HG02623 (cell line): Measurements from ENCODE around the gene RCOR1.

Source experiments
- ATAC-seq: cut with Tn5 transposase; IDR thresholded peaks from one replicate; pipeline ENCODE4 v1.9.1; 2021; ENCODE audit warnings: moderate library complexity; ENCODE audit not compliant: unreplicated experiment

Gene RCOR1

GRCh38 chr14:102668291-102668873 lies 75.9 kb downstream of the RCOR1 start:
- ATAC-seq: no peak

GRCh38 chr14:102671410-102671809 lies 79.0 kb downstream of the RCOR1 start:
- ATAC-seq: no peak

- ATAC-seq: no peak
Observed at GRCh38 chr14:102672410-102672960, 80.0 kb downstream of the RCOR1 start.

- no peak for ATAC-seq
Observed at GRCh38 chr14:102675396-102675795, 82.9 kb downstream of the RCOR1 start.

GRCh38 chr14:102678394-102678793 lies 85.9 kb downstream of the RCOR1 start:
- ATAC-seq: no peak

- no peak for ATAC-seq
Observed at GRCh38 chr14:102683399-102684297, 91.2 kb downstream of the RCOR1 start.

GRCh38 chr14:102684298-102684663 lies 91.8 kb downstream of the RCOR1 start:
- no peak for ATAC-seq

GRCh38 chr14:102686196-102686801 lies 93.8 kb downstream of the RCOR1 start:
- ATAC-seq: no peak

- ATAC-seq: no peak
Observed at GRCh38 chr14:102688290-102688689, 95.8 kb downstream of the RCOR1 start.

GRCh38 chr14:102690509-102691286 lies 98.2 kb downstream of the RCOR1 start:
- no peak for ATAC-seq

- ATAC-seq: no peak
Observed at GRCh38 chr14:102691763-102692162, 99.3 kb downstream of the RCOR1 start.

- ATAC-seq: no peak
Observed at GRCh38 chr14:102692334-102692733, 99.9 kb downstream of the RCOR1 start.

- no peak for ATAC-seq
Observed at GRCh38 chr14:102693006-102693755, 100.7 kb downstream of the RCOR1 start.

GRCh38 chr14:102694530-102695166 lies 102.2 kb downstream of the RCOR1 start:
- no peak for ATAC-seq

- ATAC-seq: no peak
Observed at GRCh38 chr14:102695167-102695555, 102.7 kb downstream of the RCOR1 start.

- no peak for ATAC-seq
Observed at GRCh38 chr14:102696332-102696731, 103.9 kb downstream of the RCOR1 start.

GRCh38 chr14:102696856-102697495 lies 104.5 kb downstream of the RCOR1 start:
- ATAC-seq: no peak

- ATAC-seq: no peak
Observed at GRCh38 chr14:102697501-102697900, 105.1 kb downstream of the RCOR1 start.

GRCh38 chr14:102699416-102700110 lies 107.1 kb downstream of the RCOR1 start:
- ATAC-seq: no peak
